Stimulated activated CD4-positive, alpha-beta T cell treated with anti-CD3 and anti-CD28 coated beads, Interleukin-15, amount 100 ng/mL, for 1 hour (primary cell): ENCODE measurements around the gene KCNK3.
"Not testable (repeated sequence)": the region's sequence is repeated elsewhere in the genome, so short reads cannot be mapped to it uniquely, and the experiment has no call there.

Experiments used
- DNase-seq, 2 donors: peaks; one replicate each; pipeline ENCODE4 v3.0.0-alpha.2; 2020; ENCODE audit warnings: low read depth in 1 of 2, low spot score in 1 of 2

The KCNK3 gene

GRCh38 chr2:26692279-26692896, at the start of gene KCNK3:
TSS of gene KCNK3 (plus strand) at chr2:26692722. CDS start at chr2:26692876, 154 bp downstream.
- DNase-seq, result peak in 1 of 2 donors; percentile 29

- no peak for DNase-seq
Observed at GRCh38 chr2:26644188-26644835, 48.2 kb upstream of the KCNK3 start.

GRCh38 chr2:26645762-26646161, 46.8 kb upstream of the KCNK3 start:
- DNase-seq, result no peak

- no peak for DNase-seq
Observed at GRCh38 chr2:26646986-26647672, 45.4 kb upstream of the KCNK3 start.

- no peak for DNase-seq
Observed at GRCh38 chr2:26647981-26648380, 44.5 kb upstream of the KCNK3 start.

- no peak for DNase-seq
Observed at GRCh38 chr2:26648516-26648915, 44.0 kb upstream of the KCNK3 start.

GRCh38 chr2:26649322-26649721, 43.2 kb upstream of the KCNK3 start:
- no peak for DNase-seq

GRCh38 chr2:26649992-26650712, 42.4 kb upstream of the KCNK3 start:
- no peak for DNase-seq

- DNase-seq, result no peak
Observed at GRCh38 chr2:26650713-26651469, 41.6 kb upstream of the KCNK3 start.

- DNase-seq, result no peak
Observed at GRCh38 chr2:26651470-26651771, 41.1 kb upstream of the KCNK3 start.

- no peak for DNase-seq
Observed at GRCh38 chr2:26651799-26652198, 40.7 kb upstream of the KCNK3 start.

- DNase-seq, result no peak
Observed at GRCh38 chr2:26652361-26653041, 40.0 kb upstream of the KCNK3 start.

GRCh38 chr2:26653207-26654060, 39.1 kb upstream of the KCNK3 start:
- no peak for DNase-seq

GRCh38 chr2:26654061-26654340, 38.5 kb upstream of the KCNK3 start:
- DNase-seq, result no peak

GRCh38 chr2:26655120-26655519, 37.4 kb upstream of the KCNK3 start:
- not testable (repeated sequence) for DNase-seq

GRCh38 chr2:26655611-26656195, 36.8 kb upstream of the KCNK3 start:
- no peak for DNase-seq

GRCh38 chr2:26657265-26657664, 35.3 kb upstream of the KCNK3 start:
- no peak for DNase-seq

GRCh38 chr2:26658691-26659346, 33.7 kb upstream of the KCNK3 start:
- no peak for DNase-seq

GRCh38 chr2:26660363-26660962, 32.1 kb upstream of the KCNK3 start:
- no peak for DNase-seq
